ENCODE results near the gene ADCY7.

ADCY7 gene

GRCh38 chr16:50251375-50252081 is 14.8 kb upstream of the ADCY7 start:
- FAIRE-seq, result no peak

GRCh38 chr16:50252082-50252611 is 14.2 kb upstream of the ADCY7 start:
- FAIRE-seq, result no peak

DNA sequence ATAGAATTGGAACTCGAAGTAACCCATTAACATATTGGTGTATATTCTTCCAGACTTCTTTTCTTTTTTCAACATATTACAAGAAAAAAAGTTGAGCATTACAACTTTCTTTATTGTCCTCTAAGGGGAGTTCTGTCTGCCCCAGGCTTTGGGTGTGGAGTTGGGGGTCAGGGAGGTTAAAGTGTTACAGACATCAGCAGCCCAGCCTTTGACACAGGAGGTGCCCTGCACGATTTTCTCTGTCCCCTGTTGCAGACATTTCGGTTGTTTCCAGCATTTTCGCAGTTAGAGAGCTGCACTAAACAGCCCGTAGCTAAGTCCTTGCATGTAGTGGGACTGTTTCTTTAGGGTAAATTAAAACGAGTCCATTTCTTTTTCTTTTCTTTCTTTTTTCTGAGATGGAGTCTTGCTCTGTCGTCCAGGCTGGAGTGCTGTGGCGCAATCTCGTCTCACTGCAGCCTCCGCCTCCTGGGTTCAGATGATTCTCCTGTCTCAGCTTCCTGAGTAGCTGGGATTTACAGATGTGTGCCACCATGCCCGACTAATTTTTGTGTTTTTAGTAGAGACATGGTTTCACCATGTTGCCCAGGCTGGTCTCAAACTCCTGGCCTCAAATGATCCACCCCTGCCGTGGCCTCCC is 13.4 kb upstream of the ADCY7 start:
- FAIRE-seq, result no peak

- no peak for FAIRE-seq
Measured at GRCh38 chr16:50253514-50253910, 12.8 kb upstream of the ADCY7 start.

GRCh38 chr16:50254072-50254471 is 12.3 kb upstream of the ADCY7 start:
- FAIRE-seq, result no peak

GRCh38 chr16:50255538-50255937 is 10.8 kb upstream of the ADCY7 start:
- no peak for FAIRE-seq

DNA sequence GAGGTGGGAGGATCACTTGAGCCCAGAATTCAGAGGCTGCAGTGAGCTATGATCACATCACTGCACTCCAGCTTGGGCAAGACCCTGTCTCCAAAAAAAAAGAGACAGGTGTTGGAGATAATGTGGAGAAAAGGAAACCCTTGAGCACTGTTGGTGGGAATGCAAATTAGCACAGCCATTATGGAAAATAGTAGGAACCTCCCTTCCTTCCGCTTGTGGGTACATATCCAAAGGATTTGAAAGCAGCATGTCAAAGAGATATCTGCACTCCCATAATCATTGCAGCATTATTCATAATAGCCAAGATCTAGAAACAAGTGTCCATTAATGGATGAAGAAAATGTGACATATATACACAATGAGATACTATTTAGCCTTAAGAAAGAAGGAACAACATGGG is 9.7 kb upstream of the ADCY7 start:
- FAIRE-seq, result no peak

- FAIRE-seq, result no peak
Measured at GRCh38 chr16:50257876-50258275, 8.5 kb upstream of the ADCY7 start.

DNA sequence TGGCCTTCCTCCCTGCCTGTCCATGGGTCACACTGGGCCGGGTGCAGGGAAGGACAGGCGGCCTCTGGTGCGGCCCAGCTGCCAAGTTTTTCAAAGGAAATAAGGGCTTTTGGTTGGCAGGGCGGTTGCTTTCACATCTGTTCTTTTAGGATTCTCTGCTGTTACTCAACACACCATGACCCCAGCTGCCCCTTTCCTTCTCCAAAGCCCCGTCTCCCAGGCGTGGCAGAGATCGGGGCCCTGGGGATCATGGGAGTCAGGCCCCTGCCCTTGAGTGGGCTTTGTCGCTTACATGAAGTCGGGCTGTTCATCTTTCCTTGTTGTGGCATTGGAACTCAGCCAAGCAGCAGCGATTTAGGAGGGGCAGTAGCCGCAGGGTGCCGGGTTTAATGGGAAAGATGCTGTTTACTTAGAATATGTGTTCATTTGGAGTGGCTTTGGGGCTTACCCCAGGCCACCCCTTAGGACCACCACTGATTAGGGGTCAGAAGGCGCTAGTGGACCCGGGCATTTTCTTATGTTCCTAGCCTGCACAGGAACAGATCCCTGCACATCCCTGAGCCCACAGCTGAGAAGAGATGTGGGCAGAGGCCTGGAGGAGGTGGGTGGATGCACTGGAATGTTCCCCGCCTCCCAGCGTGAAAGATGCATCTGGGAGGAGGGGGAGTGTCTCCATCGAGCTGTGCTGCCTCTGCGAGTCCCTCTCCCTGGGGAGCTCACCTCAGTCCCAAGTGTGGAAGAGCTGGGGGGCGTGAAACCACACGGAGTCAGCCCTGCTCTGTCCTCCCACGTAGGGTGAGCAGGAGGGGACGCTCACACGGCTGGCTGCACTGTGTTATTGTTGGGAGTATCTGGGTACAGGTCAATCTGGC is 6.8 kb upstream of the ADCY7 start:
- FAIRE-seq, result no peak

DNA sequence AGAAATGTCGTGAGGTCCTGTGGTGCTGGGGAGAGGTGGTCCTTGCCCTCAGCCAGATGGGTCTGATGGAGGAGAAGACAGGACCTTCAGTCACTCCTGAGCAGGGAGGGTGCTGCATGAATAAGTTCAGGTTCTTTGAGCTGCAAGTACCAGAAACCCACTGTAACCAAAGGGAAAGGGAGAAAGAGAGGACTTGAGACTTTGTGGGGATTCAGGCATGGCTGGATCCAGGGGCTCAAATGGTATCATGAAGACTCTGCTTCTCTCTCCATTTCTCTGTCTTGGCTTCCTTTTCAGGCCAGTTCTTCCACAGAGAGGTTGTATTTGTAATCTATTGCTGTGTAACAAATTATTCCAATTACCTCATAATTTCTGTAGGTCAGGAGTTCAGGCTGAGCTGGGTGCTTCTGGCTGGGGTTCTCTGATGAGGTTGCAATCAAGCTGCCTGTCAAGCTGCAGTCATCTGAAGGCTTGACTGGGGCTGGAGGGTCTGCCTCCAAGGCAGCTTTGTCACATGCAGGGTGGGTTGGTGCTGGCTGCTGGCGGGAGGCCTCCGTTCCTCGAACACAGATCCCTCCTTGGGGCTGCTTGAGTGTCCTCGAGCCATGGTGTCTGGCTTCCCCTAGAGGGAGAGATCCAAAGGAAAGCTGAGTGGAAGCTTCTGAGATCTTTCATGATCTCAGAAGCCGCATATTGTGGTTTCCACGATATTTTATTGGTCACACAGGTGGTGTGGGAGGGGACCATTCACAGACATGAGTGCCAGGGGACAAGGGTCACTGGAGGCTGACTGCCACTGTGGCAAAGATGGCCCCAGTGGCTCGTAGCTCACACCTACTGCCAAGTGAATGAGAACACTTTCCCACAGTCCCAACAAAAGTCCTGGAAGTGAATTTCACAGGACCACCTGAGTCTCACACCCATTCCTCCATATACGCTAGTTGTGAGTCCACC is 5.9 kb upstream of the ADCY7 start:
- FAIRE-seq, result no peak

GRCh38 chr16:50261160-50261706 is 5.1 kb upstream of the ADCY7 start:
- FAIRE-seq, result no peak

DNA sequence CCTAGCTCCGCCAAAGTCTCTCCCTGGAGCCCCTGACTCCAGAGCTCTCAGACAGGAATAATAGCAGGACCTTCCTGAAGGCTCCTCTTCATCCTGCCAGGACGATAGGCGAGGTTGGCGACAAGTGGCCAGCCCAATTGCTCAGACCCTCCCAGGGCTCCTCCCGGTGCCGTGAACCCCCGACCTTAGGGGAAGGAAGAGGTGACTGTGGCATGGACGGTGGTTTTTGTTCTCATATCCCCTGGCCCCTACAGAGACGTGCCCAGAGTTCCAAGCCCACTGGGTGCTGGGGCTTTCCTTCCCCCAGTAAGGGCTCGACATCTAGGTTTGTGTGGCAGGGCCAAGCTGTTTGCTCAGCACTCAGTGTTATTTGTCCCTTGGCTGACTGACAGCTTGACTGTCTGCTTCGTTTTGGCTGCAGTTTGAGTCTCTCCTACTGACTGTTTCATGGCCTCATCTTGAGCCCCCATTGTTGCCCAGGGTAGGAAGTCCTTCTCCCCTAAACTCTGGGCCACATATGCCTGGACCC is 4.6 kb upstream of the ADCY7 start:
- no peak for FAIRE-seq

GRCh38 chr16:50263060-50263909 is 3.1 kb upstream of the ADCY7 start:
- FAIRE-seq, result no peak

GRCh38 chr16:50263940-50264929 is 2.1 kb upstream of the ADCY7 start:
- FAIRE-seq, result no peak

DNA sequence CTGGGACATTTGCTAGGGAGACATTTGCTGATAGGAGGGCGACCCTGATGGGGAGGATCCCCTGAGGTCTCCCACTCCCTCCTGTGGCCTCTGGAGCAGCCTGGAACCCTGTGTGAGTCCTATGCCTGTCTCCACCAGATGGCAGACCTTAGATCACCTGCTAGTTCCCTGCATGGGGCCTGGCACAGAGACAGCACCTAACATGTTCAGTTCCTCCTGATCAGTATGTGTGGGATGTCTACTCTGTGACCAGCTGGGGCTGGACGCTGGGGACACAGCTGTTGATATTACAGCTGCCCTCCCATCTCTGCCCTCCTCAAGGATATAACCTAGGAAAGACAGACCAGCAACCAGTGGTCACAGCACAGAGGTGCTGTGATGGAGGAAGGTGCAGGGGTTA is 1.1 kb upstream of the ADCY7 start:
- no peak for FAIRE-seq

DNA sequence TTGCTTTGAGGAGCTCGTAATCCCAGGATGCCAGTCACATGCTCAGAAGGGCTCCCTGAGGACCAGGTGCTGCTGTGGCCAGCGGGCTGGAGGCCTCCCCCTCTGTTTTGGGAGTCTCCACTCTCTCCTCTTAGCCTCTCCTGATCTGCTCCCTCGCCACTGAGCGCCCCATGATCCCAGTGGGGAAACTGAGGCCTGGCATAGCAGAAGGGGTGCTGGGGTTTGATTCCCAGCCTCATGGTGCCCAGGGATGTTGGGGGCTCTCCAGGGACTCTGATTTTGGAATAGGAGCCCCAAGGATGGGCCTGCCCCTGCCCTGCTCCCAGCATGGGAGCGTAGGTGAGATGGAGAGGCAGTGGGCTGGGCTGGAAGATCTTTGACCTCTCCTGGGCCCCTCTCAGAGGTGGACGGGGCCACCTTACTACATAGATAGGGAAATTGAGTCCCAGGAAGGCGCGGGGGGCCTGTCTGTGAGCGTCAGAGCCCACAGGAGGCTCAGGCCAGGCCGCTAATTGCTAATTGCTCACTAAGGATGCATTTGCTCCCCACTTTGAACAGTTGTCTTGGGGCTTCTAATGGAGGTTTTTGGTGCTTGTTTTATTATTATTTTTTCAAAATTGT is 525 bp upstream of the ADCY7 start:
- no peak for FAIRE-seq

DNA sequence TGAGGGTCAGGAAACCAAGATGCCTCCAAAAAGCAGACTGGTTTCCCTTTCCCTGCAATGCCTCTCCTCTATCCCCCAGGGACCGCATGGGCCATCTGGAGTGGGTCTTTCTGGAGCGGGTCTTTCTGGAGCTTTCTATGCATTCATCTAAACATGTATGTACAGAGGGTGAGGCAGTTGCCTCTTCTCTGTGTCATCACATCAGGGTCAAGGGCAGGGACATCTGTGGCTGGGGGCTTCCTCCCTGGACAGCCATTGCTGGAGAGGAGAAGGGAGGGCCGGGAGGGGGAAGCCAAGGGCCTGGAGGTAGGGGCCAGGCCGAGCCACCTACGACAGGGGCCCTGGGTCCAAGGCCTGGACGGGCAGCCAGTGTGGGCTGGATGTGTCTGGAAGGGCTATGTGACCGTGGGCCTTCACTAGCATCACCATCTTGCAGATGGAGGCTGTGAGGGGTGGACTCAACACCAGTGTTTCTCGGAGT is 840 bp downstream of the ADCY7 start:
- no peak for FAIRE-seq

- FAIRE-seq, result no peak
Measured at GRCh38 chr16:50267651-50268050, 1.3 kb downstream of the ADCY7 start.

DNA sequence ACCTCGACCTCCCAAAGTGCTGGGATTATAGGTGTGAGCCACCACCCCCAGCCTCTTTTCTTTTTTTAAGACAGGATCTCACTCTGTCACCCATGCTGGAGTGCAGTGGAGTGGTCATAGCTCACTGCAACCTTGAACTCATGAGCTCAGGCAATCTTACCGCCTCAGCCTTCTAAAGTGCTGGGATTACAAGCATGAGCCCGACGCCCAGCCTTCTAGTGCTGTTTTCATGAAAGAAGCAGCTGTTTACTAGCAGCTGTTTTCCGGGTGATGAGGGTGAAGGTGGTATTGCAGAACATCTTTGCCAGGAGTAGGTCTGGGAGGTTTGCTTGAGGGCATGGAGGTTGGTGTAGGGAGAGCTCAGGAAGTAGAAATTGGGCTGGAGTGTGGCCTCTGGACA is 2.0 kb downstream of the ADCY7 start:
- no peak for FAIRE-seq
